GM18505 (cell line): ENCODE data around the gene SUFU.

ENCODE experiments used
- ATAC-seq: cut with Tn5 transposase; IDR thresholded peaks from one replicate; pipeline ENCODE4 v1.9.1; 2021; ENCODE audit not compliant: unreplicated experiment
- POLR2A ChIP-seq: IDR thresholded peaks from 4 replicates; pipeline ENCODE4 v1.6.1; 2011; ENCODE audit warnings: borderline replicate concordance; ENCODE audit not compliant: insufficient read depth, insufficient read length; ENCODE audit errors: extremely low read depth

The SUFU gene

GRCh38 chr10:102596506-102596971, 92.8 kb downstream of the SUFU start:
- no peak for TF ChIP-seq POLR2A
- ATAC-seq = no peak

GRCh38 chr10:102597131-102597991, 93.6 kb downstream of the SUFU start:
- no peak for TF ChIP-seq POLR2A
- no peak for ATAC-seq

GRCh38 chr10:102598243-102598642, 94.5 kb downstream of the SUFU start:
- ATAC-seq = no peak
- TF ChIP-seq POLR2A = no peak

- ATAC-seq = no peak
Measured at GRCh38 chr10:102599565-102600327, 96.0 kb downstream of the SUFU start.

GRCh38 chr10:102600816-102601215, 97.0 kb downstream of the SUFU start:
- no peak for TF ChIP-seq POLR2A
- no peak for ATAC-seq

More at GRCh38 chr10:102599565-102600327, 96.0 kb downstream of the SUFU start:
- TF ChIP-seq POLR2A = no peak

- no peak for TF ChIP-seq POLR2A
Measured at GRCh38 chr10:102601639-102602038, 97.9 kb downstream of the SUFU start.

GRCh38 chr10:102602272-102603045, 98.7 kb downstream of the SUFU start:
- no peak for TF ChIP-seq POLR2A

More at GRCh38 chr10:102601639-102602038, 97.9 kb downstream of the SUFU start:
- no peak for ATAC-seq

GRCh38 chr10:102603946-102604345, 100.2 kb downstream of the SUFU start:
- no peak for ATAC-seq
- no peak for TF ChIP-seq POLR2A

More at GRCh38 chr10:102602272-102603045, 98.7 kb downstream of the SUFU start:
- ATAC-seq = no peak

GRCh38 chr10:102604439-102604841, 100.7 kb downstream of the SUFU start:
- ATAC-seq = no peak
- TF ChIP-seq POLR2A = no peak

- no peak for ATAC-seq
- TF ChIP-seq POLR2A = no peak
Measured at GRCh38 chr10:102605712-102606111, 101.9 kb downstream of the SUFU start.

GRCh38 chr10:102608487-102608886, 104.7 kb downstream of the SUFU start:
- no peak for TF ChIP-seq POLR2A

GRCh38 chr10:102610441-102610887, 106.7 kb downstream of the SUFU start:
- ATAC-seq = no peak
- no peak for TF ChIP-seq POLR2A

More at GRCh38 chr10:102608487-102608886, 104.7 kb downstream of the SUFU start:
- no peak for ATAC-seq

- no peak for ATAC-seq
- no peak for TF ChIP-seq POLR2A
Measured at GRCh38 chr10:102611514-102612087, 107.8 kb downstream of the SUFU start.

GRCh38 chr10:102612964-102613275, 109.1 kb downstream of the SUFU start:
- no peak for TF ChIP-seq POLR2A
- ATAC-seq = no peak
